GM19467 (cell line): ENCODE data around the gene CACNA1D.
"Not testable (repeated sequence)": the region's sequence is repeated elsewhere in the genome, so short reads cannot be mapped to it uniquely, and the experiment has no call there.

Source experiments
- ATAC-seq: cut with Tn5 transposase; IDR thresholded peaks from one replicate; pipeline ENCODE4 v1.9.1; 2021; ENCODE audit warnings: mild to moderate bottlenecking, moderate library complexity; ENCODE audit not compliant: unreplicated experiment

The CACNA1D gene

DNA sequence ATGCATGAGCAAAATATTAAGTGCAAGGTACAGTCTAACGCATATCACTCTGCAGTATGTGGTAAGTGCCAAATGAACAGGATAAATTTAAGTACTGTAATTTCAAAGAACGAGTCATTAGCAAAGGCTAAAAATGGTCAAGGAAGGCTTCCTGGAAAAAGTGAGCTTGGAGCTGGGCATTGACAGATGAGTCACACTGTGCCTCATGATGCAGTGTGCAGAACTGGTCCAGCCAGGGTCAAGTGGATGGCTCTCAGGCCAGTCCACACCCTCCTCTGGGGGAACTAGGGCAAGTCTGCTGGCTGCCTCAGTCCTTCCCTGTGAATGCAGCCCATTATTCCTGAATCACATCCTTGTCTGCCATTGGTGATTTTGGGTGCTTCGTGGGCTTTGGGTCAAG, 76.3 kb downstream of the CACNA1D start:
- no peak for ATAC-seq

DNA sequence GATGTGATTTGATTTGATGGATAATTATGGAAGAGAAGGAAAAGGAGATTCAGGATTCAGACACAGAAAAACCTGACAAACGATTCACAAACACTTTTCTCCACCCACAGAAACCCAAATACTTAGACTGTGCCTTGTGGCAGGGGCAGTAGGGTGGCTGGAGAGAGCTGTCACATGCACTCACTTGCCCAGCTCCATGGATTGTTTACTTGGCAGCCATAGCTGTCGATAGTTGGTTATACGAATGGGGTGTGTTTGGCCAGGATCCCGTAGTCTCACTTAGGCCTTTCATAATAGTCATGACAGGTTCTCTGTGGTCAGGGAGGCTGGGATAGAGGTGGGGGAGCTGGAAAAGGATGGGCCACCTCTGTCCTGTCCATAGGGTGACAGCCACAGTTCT, 76.9 kb downstream of the CACNA1D start:
- no peak for ATAC-seq

DNA sequence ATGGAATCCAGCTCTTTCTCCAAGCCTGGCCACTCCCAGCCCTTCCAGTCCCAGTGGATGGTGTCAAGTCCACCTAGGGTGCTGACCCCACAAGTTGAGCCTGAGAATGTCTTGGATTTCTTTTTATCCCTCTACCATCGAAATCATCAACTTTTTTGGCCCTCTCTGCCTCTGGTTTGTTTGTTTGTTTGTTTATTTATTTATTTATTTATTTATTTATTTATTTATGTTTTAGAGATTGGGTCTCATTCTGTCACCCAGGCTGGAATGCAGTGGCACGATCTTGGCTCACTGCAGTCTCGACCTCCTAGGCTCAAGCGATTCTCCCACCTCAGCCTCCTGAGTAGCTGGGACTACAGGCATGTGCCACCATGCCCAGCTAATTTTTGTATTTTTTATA, 77.8 kb downstream of the CACNA1D start:
- ATAC-seq, result not testable (repeated sequence)

DNA sequence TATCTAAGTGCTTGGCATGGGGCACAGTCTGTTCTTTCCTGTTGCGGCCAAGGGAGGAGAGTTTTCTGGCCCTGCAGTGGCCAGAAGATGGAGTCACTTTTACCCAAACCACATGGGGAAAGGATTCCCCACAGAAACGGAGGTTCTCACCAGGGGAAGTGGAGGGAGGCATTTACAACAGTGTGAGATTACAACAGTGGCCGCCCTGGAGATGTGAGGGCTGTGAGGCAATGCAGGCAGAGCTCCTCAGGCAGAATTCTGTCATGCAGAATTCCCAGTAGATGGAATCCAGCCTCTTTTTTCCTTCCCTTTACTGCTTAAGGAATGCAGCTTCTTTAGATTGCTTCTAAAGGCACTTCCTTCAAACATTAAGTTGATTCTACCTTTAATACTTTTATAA, 83.1 kb downstream of the CACNA1D start:
- ATAC-seq, result no peak

- ATAC-seq, result no peak
Observed at GRCh38 chr3:53579636-53580035, 85.2 kb downstream of the CACNA1D start.

- no peak for ATAC-seq
Observed at GRCh38 chr3:53581671-53582070, 87.3 kb downstream of the CACNA1D start.

DNA sequence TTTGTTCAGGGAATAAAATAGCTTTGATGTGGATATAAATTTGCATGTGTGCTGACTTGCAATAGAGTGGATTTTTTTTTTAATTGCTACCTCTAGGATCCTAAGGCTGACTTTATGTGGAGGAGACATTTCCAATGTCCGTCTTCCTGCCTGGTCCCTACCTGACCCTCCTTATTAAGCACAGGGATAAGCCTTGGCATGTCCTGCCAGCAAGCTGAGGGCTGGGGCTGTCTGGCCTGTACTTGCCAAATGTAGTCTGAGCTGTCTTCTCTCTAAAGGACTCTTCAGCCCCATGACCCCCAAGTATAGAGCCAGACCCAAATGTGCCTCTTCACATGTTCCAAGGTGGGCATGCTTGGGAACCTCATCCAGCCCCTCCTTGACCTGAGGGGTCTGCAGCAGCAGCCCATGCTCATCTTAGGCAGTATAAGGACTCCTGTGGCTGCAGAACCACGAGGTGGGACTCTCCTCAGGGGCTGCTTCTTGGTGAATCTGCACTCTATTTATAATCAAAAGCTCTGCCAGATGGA, 88.8 kb downstream of the CACNA1D start:
- ATAC-seq, result no peak

DNA sequence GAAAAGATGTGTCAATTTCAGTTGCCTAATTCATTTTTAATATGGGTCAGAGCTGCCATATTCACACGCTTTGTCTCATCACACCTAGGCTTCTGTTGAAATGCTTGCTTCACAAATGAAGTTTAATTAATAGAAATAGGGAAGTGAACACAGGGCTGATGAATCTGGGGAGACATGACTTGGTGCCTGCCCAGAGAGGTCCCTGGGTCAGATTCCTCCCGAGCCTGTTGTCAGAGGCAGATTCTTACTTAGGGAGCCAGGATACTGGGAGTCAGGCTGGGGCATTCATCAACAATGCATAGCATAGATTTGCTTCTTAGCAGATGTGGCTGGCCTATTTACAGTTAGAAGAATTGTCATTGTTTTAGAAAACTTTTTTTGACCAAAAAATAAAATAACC, 90.6 kb downstream of the CACNA1D start:
- ATAC-seq, result no peak

DNA sequence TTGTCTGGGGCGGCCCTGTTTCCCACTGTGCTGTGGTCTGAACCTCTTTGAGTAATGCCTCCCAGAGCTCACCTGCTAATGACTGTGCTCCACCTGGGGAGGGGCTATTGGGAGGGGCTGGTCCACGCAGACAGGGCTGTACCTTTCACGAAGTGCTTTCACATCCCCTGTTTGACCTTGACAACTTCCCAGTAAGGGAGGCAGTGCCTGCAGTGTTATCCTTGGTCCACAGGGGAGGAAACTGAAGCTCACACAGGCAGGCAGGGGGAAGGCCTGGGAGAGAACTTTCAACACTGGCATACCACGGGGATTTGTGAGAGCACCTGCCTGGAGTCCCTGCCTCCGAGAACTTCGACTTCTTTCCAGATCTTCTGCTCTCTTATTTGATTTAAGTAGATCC, 91.2 kb downstream of the CACNA1D start:
- ATAC-seq, result no peak

- ATAC-seq, result no peak
Observed at GRCh38 chr3:53588122-53588521, 93.7 kb downstream of the CACNA1D start.

DNA sequence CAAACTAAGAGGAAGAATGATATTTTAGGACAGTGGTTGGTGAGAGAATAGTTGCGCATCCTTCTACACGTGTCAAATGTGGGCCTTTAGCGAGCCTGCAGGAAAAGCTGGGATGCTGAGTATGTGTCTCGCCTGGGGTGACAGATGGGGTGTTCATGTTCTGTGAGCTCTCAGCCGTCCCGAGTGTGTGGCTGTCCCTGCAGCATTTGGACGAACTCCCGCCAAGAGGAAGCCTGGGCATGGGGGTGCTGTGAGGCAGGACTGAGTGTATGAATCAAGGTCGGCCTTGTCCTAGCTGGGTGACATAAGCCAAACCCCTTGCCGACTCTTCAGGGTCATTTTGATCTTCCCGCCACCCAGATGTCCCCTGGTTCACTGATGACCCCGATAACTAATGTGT, 94.8 kb downstream of the CACNA1D start:
- no peak for ATAC-seq

DNA sequence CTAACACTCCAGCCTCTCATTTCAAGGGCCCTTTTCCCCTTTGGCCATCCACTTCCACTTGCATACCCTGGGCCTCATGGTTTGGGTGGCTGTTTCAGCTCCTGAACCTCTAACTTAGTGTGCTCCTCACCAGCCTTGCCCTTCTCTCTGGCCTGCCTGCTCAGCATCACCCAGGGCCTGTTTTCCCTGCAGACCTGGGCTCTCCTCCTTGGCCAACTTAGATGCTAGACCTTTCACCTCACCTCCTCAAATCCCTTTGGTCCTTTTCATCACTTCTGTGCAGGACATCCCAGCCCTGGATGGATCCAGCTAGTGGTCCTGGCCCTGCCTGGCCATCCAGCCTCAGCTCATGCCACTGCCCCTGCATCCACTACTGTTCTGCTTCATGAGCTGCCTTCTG, 95.4 kb downstream of the CACNA1D start:
- no peak for ATAC-seq

DNA sequence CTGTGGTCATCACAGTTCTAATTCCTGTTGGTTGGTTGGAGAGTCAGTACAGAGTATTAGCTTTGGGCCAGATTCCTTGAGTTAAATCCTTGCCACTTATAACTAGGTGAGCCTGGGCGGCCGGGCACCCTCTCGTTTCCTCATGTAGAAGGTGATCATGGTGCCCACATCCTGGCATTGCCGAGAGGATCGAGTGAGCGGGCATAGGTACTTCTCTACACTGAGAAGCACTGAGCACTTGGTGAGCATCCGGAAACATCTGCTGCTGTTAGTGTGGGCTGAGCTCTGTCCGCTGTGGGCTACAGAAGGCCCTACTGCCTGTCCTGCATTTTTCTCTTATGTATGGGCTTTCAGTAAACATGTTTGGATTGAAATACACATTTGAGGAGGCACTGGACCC, 96.2 kb downstream of the CACNA1D start:
- no peak for ATAC-seq

DNA sequence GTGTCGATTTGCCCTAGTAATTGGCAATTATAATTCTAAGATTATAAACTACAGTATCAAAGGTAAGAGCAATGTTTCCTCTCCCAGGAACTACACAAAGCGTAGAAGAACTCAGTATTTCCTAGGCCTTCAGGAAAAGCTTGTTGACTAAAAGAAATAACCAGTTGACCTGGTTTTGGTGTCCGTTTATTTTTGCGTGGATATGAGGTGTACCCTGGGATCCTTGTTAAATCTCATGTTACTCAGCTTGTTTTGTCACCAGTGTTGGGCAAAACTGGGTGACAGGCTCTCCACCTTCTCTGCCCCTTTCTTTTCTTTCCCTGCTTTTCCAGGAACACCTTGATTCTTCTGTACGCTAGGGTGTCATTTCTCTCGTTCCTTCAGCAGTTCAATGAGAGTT, 97.2 kb downstream of the CACNA1D start:
- ATAC-seq, result no peak

DNA sequence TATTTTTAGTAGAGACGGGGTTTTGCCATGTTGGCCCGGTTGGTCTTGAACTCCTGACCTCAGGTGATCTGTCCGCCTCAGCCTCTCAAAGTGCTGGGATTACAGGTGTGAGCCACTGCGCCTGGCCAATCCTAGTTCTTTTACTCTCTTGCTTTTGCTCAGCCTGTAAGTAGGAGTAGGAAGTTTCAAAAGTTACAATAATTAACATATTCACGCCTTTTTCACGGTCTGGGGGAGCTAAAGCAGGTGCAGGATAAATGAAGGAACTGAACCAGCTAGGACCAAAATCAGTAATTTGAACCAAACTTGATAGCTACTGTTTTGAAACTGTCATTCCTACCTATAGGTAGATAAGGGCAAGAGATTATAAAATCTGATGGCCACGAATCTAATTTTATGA, 98.5 kb downstream of the CACNA1D start:
- no peak for ATAC-seq

- ATAC-seq, result no peak
Observed at GRCh38 chr3:53593611-53594010, 99.2 kb downstream of the CACNA1D start.

GRCh38 chr3:53594276-53594675, 99.9 kb downstream of the CACNA1D start:
- ATAC-seq, result no peak

DNA sequence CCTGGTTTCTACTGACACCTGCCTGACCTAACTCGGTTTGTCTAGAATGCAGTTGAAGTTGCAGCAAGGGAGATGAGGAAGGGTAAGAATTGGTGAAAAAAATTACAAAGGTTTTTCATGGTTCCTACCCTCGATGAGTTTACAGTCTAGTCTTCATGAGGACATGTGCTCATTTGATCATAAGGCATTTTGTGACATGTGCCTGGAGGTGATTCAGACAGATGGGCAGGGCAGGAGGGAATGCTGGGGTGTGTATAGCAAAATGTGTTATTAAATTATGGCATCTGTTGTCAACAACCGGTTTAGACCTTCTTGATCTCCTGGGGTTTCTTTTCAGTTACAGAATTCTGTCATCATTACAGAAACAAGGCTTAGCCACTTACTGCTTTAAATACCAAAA, 101.2 kb downstream of the CACNA1D start:
- no peak for ATAC-seq

- ATAC-seq, result no peak
Observed at GRCh38 chr3:53597136-53597915, 102.9 kb downstream of the CACNA1D start.

- ATAC-seq, result no peak
Observed at GRCh38 chr3:53599771-53600170, 105.4 kb downstream of the CACNA1D start.

- no peak for ATAC-seq
Observed at GRCh38 chr3:53602866-53603265, 108.5 kb downstream of the CACNA1D start.

- no peak for ATAC-seq
Observed at GRCh38 chr3:53604232-53604631, 109.8 kb downstream of the CACNA1D start.

DNA sequence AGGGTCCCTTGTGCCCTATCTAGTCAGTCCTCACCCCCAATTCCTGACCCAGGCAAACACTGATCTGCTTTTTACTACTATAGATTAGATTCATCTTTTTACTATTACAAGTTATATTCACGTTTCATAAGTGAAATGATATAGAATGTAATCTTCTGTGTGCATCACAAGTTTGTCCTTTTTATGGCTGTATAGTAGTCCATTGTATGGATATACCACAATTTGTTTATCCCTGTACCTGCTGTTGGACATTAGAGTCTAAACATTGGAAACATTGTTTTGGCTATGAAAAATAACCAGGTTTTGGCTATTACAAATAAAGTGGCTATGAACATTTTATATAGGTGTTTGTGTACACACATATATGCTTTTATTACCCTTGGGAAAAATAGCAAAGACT, 112.4 kb downstream of the CACNA1D start:
- ATAC-seq, result no peak
